ENCODE measurements around the gene C1QA.
"Not testable (repeated sequence)": the region's sequence is repeated elsewhere in the genome, so short reads cannot be mapped to it uniquely, and the experiment has no call there.

The C1QA gene

GRCh38 chr1:22676151-22676550 lies 39.7 kb downstream of the C1QA start:
- not testable (repeated sequence) for FAIRE-seq

- FAIRE-seq: no peak
These were observed 40.6 kb downstream of the C1QA start for GRCh38 chr1:22676916-22677583.

GRCh38 chr1:22677931-22678896 lies 41.8 kb downstream of the C1QA start:
- FAIRE-seq: no peak

- no peak for FAIRE-seq
These were observed 44.3 kb downstream of the C1QA start for GRCh38 chr1:22680726-22681125.

GRCh38 chr1:22681556-22682276 lies 45.3 kb downstream of the C1QA start:
- no peak for FAIRE-seq

GRCh38 chr1:22683547-22683946 lies 47.1 kb downstream of the C1QA start:
- FAIRE-seq: no peak

- no peak for FAIRE-seq
These were observed 49.2 kb downstream of the C1QA start for GRCh38 chr1:22685591-22686059.

GRCh38 chr1:22687191-22687590 lies 50.8 kb downstream of the C1QA start:
- no peak for FAIRE-seq

- FAIRE-seq: no peak
These were observed 52.0 kb downstream of the C1QA start for GRCh38 chr1:22688466-22688865.
